Measurements from ENCODE around the gene KNDC1. TPM values are rescaled to one million over a fixed set of nuclear protein-coding genes. Genes with fewer than 3 reads are reported as not detected.

The KNDC1 gene
- total RNA-seq, 1 donor from 2014 or later: 0.09 TPM

GRCh38 chr10:133157662-133158436 lies 2.2 kb upstream of the KNDC1 start:
- Mint-ChIP-seq H3K36me3 (ENCODE audit: low read depth) (no peaks in the 10 kb centered on the region), H3K27me3 (peaks cover 9% of the 10 kb centered on the region), H3K4me3 (no peak overlapping the region), H3K4me1 (peaks cover 4% of the 10 kb centered on the region), H3K27ac (no peak overlapping the region), H3K9me3 (no peaks in the 10 kb centered on the region)
- POLR2A ChIA-PET: interaction anchor here (0.6 to 0.7 kb wide), 2 partner anchors 80 to 631 kb away, joined by 3 to 9 read pairs; no protein-coding TSS in a partner anchor
- DNase-seq (no peak), ATAC-seq (ENCODE audit: low read depth) (no peak)
- no peak for TF ChIP-seq CTCF (IDR thresholded peaks at IDR 0.05)
- CTCF ChIA-PET: no interaction called here
- intact Hi-C loops (cut with micrococcal nuclease): no loop called here

GRCh38 chr10:133158437-133158755 lies 1.6 kb upstream of the KNDC1 start:
- ChIA-PET POLR2A (interaction anchor here (0.7 kb wide), 1 partner anchor 80 kb away, joined by 3 read pairs; no protein-coding TSS in a partner anchor), CTCF (no interaction called here)

DNA sequence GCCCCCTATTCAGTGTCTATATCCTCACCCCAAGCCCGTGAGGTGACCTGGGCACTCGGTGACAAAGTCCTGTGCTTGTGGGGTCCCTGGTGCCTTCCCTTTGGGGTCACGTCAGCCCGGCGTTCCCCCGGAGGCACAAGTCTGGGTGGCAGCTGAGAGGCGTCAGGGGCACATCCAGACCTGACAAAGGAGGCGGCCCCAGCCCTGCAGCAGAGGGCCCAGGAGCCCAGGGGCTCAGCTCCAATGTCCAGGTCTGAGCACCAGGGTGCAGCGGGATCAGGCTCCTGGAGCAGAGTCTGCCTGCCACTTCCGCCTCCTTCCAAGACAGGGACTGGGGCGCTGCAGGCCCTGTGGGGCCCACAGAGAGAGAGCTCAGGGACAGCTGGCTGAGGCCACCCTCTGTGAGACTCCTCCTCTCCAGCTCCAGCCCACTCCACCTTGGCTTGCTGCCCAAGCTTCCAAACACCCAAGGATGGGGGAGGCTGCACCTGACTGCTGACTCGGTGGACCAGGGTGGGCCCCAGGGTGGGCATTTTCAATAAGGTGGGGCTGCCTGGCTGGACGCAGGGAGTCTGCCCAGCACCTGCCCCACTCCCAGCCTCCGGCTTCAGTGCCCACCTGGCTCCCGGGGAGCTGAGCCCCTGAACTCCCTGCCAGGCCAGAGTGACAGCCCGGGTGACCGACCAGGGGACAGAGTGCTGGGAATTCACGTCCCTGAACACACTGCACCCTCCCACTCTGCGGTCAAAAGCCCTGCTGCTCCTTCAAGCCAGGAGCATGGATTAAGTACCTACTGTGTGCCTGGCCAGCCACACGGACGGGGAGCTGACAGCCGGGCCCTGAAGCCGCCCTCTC lies 1.0 kb upstream of the KNDC1 start:
- CTCF ChIA-PET: no interaction called here

More at GRCh38 chr10:133158437-133158755, 1.6 kb upstream of the KNDC1 start:
- no peak for TF ChIP-seq CTCF (IDR thresholded peaks at IDR 0.05)
- H3K9me3 Mint-ChIP-seq: no peaks in the 10 kb centered on the region
- H3K4me1 Mint-ChIP-seq: peaks cover 4% of the 10 kb centered on the region
- H3K36me3 Mint-ChIP-seq (ENCODE audit: low read depth): no peaks in the 10 kb centered on the region
- intact Hi-C loops (cut with micrococcal nuclease): no loop called here
- H3K27ac Mint-ChIP-seq: no peak overlapping the region
- DNase-seq (no peak), ATAC-seq (ENCODE audit: low read depth) (no peak)
- no peak overlapping the region for H3K4me3 Mint-ChIP-seq
- peaks cover 15% of the 10 kb centered on the region for H3K27me3 Mint-ChIP-seq

DNA sequence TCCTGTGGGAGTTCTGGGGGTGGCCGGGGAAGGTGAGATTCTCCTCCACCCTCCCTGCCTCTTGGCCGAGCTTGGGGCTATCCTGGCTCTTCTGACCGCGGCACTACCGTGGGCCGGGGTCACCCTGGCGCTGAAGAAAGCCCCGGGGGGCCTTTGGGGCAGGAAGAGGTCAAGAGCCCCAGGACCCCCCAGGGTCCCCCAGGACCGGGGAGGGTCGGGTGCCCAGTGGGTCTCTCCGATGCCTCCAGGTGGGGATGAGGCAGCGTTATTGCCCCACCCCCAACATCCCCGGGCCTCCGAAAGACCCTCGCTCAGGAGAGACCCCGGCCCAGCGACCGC lies 439 bp upstream of the KNDC1 start:
- DNase-seq (no peak), ATAC-seq (ENCODE audit: low read depth) (no peak)
- no peak for TF ChIP-seq CTCF (IDR thresholded peaks at IDR 0.05)
- H3K36me3 Mint-ChIP-seq (ENCODE audit: low read depth): no peaks in the 10 kb centered on the region
- ChIA-PET POLR2A (no interaction called here), CTCF (no interaction called here)
- H3K4me3 Mint-ChIP-seq: no peak overlapping the region
- no peak overlapping the region for H3K27ac Mint-ChIP-seq
- intact Hi-C loops (cut with micrococcal nuclease): no loop called here
- peaks cover 17% of the 10 kb centered on the region for H3K27me3 Mint-ChIP-seq
- H3K4me1 Mint-ChIP-seq: peaks cover 4% of the 10 kb centered on the region
- no peaks in the 10 kb centered on the region for H3K9me3 Mint-ChIP-seq

More for the DNA sequence above, 1.0 kb upstream of the KNDC1 start:
- Mint-ChIP-seq H3K4me1 (peaks cover 4% of the 10 kb centered on the region), H3K36me3 (ENCODE audit: low read depth) (no peaks in the 10 kb centered on the region), H3K4me3 (no peak overlapping the region), H3K27me3 (peaks cover 17% of the 10 kb centered on the region), H3K9me3 (no peaks in the 10 kb centered on the region), H3K27ac (no peak overlapping the region)
- no peak for TF ChIP-seq CTCF (IDR thresholded peaks at IDR 0.05)
- POLR2A ChIA-PET: no interaction called here
- ATAC-seq (ENCODE audit: low read depth): no peak
- intact Hi-C loops (cut with micrococcal nuclease): no loop called here
- no peak for DNase-seq

DNA sequence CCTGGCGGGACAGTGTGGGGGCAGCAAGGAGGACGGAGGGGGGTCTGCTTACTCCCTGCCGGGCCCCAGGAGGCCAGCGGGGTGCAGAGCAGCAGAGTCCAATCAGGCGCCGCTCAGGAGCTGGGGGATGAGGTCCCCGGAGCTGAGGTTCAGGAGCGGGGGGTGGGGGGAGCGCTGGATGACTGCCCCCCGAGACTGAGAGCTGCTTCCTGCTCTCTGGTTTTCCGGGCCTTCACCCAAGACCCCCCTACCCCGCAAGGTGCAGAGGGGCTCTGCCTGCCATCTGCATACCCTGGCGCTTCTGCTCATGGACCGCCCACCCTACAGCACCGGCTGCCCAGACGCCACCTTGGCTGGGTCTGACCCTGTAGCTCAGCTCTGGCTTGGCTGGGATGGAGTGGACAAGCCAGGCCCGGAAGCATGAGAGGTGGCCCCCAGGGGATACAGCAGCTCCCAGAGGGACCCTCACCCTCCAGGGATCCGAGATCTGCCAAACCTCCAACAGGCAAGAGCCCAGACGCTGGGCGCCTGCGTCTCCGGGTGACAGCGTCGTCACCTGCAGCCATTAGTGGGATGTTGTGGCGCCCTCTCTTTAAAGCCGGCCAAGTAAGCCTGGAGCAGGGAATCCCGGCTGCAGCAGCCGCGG lies 930 bp downstream of the KNDC1 start:
- Mint-ChIP-seq H3K36me3 (ENCODE audit: low read depth) (no peaks in the 10 kb centered on the region), H3K27me3 (peaks cover 17% of the 10 kb centered on the region), H3K27ac (no peak overlapping the region), H3K4me1 (peaks cover 4% of the 10 kb centered on the region), H3K9me3 (no peaks in the 10 kb centered on the region), H3K4me3 (no peak overlapping the region)
- POLR2A ChIA-PET: interaction anchor here (0.7 kb wide), 1 partner anchor 114 kb away, joined by 3 read pairs; no protein-coding TSS in a partner anchor
- DNase-seq (no peak), ATAC-seq (ENCODE audit: low read depth) (no peak)
- CTCF ChIA-PET: no interaction called here
- no peak for TF ChIP-seq CTCF (IDR thresholded peaks at IDR 0.05)
- intact Hi-C loops (cut with micrococcal nuclease): no loop called here
